GM18526 (cell line): ENCODE data around the gene KIRREL3.

ENCODE experiments used
- POLR2A ChIP-seq: IDR thresholded peaks from 3 replicates; pipeline ENCODE4 v1.6.1; 2011; ENCODE audit not compliant: insufficient read length; ENCODE audit errors: extremely low read depth

The KIRREL3 gene

DNA sequence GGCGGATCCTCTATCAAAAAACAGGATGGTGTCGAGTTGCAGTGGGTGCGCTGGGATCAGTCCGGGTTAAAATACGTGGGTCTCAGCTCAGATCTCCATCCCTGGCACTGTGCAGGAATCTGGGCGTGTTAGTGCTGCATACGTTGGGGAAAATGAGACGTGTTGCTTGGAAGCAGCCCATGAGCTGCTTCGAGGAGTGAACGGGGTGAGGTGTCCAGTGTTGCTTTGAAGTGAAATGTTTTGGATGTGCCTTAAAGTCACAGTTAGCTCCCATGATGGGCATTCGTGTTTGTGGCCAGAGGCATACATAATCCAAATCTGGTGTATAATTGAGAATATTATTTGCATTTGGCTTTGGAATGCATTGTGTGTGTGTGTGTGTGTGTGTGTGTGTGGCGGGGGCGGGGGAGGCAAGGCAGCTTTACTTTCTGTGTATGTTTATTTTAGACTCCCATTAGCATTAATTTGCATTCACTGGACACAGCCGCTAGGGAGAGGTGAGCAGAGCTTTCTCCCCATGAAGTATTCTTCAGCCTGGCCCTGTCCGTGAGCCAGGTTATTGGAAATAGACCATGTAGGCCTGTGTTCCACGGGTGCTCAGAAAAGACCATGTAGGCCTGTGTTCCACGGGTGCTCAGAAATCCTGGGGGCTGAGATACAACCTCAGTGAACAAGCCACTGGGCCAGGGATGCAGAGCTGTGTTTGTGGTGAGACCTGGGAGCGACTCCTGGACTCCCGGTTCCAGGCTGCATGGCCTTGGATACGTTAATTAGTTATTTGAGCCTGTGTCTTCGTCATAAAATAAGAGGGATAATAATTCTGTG, 510.5 kb downstream of the KIRREL3 start:
- no peak for TF ChIP-seq POLR2A

- TF ChIP-seq POLR2A, result no peak
Observed at GRCh38 chr11:126488591-126489370, 511.8 kb downstream of the KIRREL3 start.

DNA sequence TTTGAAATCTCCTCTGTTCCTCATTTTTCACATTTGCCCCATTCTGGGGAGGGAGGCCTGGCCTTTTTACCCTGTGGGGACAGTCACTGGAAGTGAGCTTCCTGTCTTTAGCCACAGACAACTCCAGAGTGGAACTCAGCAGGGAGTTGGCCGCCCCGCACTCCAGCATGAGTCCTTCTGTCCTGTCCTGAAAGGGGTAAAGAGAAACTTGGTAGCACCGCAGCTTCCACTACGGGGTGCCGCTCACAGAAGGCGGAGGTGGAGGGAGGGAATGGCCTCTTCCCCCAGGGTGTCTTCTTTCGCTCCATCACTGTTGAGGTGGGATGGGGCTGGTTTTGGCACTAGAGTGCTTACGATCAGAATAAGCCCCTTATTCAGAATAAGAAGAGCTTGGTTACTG, 512.9 kb downstream of the KIRREL3 start:
- TF ChIP-seq POLR2A, result no peak

DNA sequence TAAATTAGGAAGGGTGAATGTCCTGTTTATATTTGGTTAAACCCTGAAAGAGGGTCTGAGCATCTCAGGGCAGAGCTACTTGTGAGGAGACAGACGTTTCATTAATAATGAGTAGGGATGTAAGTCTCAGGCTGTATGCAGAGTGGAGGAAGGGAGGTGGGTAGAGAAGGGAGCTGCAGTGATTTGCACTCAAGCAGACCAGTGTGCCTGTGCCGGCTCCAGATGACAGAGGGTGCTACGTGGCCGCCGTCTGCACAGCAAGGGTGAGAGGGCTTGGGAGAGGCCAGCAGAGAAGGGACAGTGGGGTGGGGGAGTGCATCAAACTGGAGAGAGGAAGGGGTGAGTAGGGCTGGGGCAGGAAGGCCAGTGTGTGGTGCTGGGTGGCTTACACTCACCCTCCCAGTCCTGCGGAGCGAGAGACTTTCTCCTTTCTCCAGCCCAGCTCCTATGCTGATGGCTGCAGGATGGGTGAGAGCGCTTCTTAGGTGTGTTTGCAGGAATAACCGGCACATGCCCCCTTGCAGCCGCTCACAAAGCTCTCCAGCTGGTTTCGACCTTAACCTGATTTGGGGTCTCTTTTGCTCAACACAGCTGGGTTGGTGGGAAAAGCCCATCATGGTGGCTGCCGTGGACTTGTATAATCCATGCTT, 514.5 kb downstream of the KIRREL3 start:
- no peak for TF ChIP-seq POLR2A

DNA sequence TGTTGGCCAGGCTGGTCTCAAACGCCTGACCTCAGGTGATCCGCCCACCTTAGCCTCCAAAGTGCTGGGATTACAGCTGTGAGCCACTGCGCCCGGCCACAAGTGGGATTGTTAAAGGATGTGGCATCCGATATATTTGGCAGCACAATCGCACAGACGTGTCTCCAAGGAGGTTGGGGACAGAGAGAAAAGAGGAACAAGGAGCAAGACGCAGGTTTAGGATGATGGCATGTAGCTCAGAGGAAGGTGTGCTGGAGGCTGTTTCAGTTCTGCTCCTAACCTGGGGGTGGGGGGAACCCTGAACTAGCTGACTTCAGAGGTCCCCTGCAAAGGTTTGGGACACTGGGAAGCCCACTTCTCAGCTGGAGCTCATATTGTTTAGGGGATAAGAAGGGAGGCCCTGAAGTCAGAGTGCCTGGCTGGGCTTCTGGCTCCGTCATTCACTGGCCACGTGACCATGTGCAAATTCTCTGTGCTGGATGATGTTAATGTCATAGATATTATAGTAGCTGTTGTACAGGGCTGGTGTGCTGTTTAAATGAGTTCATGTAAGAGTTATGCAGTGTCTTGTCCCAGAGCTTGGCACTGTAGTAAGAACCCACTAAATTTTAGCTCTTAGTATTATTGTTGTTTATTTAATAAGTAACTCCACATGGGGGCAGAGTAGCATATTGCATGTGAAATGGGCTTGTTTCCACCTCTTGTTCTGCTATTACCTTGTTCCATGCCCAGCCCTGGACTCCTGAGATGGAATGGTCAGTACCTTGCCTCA, 515.4 kb downstream of the KIRREL3 start:
- no peak for TF ChIP-seq POLR2A

- no peak for TF ChIP-seq POLR2A
Observed at GRCh38 chr11:126484266-126484665, 516.3 kb downstream of the KIRREL3 start.

DNA sequence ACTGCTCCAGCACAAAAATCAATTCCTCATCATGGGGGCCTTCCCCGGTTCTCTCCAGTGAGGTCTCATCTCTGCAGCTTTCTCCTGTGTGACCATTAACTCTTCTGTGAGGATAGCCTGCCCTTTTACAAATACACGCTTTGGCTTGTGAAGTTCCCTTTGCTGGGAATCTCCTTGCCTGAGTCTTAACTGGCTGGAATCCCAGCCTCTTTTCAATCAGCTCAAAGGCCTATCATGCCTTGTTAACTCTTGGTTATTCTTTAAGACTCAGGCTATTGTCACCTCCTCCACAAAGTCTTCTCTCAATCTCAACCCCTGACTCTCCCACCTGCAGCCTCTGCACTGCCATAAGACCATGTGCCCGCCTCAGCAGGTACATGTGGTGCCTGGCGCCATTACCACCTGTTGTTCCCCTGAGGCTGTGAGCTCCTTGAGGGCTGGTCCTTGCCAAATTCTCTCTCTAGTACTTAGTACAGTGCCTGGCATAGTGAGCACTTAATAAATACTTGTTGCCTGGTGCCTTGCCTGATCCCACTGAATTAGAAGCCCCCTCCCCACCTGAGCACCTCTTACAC, 516.9 kb downstream of the KIRREL3 start:
- no peak for TF ChIP-seq POLR2A

DNA sequence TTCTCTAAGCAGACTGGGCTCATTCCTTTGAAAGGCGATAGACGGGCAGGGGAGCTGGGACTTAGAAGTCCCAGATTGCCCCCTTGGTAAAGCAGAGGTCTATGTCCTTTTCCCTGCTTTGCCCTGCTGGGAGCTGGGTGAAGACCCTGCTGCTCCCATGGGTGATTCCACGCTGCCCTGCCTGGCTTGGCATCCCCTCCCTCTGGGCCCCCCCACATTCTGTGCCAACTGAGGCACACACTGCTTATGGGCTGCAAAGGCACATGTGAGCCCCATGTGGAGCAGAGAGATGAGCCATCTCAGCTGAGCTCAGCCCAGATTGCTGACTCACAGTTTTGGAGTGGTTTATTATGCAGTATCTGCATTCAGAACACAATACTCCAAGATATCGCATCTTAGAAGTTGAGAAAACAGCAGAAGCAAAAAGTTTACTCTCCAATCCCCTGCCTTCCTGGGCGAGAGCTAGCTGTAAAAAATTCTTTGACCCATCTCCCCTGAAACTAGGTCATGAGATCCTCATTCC, 517.9 kb downstream of the KIRREL3 start:
- TF ChIP-seq POLR2A, result no peak

DNA sequence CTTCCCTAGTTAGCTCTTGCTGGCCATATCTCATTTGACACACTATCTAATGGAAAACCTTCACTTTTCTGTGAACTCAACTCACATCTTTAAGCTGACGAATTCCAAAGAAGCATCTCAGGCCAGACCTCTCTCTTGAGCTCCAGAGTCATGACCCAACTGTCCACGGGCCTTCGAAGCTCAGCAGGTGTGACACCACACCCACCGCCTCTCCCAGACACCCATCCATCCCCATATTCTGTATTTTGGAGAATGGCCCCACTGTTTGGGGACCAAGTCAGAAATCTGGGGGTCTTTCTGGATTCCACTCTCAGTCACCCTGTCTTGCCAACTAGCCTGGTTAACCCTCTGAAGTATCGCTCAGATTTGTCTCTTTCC, 519.3 kb downstream of the KIRREL3 start:
- no peak for TF ChIP-seq POLR2A

DNA sequence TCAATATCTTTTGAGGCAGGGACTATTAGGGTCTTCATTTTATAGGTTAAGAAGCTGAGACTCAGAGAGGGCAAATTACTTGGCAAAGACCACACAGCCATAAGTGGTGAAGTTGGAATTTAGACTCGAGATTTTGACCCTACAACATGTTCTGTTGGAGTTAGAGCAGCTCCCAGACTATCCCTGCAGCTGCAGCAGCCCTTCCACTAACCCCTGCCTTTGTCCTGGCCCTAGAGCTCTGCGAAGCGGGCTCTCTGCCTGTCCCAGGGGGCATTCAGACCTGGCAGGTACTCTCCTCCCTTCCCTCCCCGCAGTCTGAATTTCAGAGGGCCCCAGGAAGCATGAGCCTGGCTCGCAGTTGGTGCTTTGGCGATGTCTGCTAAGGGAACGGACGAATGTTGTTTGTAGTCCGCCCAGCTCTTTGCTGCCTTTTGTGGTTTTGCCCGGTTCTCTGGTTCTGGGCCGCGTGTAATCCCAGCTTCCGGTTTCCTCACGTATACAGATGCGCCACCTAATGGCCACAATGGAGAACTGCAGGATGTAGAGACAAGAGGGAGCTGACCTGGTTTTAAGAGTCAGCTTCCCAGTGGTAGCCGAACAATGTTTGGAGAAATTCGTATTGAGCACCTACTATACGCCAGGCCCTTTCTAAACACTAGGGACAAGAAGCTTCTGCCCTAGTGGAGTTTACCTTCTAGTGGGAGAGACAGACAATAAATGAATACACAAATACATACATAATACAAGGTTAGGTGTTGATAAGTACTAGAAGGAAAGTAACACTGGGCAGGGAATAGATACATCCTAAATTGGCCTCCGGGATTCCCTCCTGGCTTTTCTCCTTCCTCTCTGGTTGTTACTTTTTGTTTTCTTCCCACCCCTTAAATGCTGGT, 519.9 kb downstream of the KIRREL3 start:
- TF ChIP-seq POLR2A, result no peak

- TF ChIP-seq POLR2A, result no peak
Observed at GRCh38 chr11:126480015-126480409, 520.6 kb downstream of the KIRREL3 start.

GRCh38 chr11:126479178-126479930, 521.2 kb downstream of the KIRREL3 start:
- no peak for TF ChIP-seq POLR2A

DNA sequence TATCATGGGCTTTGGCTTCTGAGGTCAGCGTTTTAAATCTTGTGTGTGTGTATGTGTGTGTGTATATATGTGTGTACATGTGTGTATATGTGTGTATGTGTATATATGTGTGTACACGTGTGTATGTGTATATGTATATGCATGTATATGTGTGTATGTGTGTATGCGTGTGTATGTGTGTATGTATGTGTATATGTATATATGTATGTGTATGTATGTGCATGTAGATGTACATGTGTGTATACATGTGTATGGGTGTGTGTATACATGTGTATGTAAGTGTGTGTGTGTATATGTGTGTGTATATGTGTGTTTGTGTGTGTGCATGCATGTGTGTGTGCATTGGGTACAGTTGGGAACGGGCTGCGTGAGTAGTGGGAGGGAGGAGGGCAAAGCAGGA, 522.1 kb downstream of the KIRREL3 start:
- no peak for TF ChIP-seq POLR2A
